Fibroblast of skin of right quadriceps (primary cell): ENCODE measurements around the gene CERT1.
"Not testable (repeated sequence)": the region's sequence is repeated elsewhere in the genome, so short reads cannot be mapped to it uniquely, and the experiment has no call there.

Experiments
- DNase-seq: peaks from one replicate; pipeline ENCODE4 v3.0.0-alpha.2; 2013

Gene CERT1

GRCh38 chr5:75340714-75341478, 170.5 kb downstream of the CERT1 start:
- DNase-seq: peak; percentile 37

DNA sequence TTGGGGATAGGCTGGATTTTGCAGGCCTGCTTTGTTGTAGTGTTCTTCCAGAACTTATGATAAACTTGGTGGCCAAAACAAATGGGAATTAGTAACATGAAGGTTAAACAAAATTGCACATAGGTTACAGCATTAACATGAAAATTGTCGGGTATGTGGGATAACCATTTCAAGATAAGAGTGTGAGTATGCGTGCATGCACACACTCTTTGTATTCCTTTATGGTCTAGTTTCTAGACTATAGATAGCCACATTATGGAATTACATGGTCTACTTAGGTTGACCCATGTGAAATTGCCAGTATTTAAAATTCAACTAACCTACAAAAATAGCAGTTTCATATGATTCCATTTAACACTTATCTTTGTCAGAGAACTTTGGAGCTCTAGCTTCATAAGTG, 173.0 kb downstream of the CERT1 start:
- DNase-seq: no peak

DNA sequence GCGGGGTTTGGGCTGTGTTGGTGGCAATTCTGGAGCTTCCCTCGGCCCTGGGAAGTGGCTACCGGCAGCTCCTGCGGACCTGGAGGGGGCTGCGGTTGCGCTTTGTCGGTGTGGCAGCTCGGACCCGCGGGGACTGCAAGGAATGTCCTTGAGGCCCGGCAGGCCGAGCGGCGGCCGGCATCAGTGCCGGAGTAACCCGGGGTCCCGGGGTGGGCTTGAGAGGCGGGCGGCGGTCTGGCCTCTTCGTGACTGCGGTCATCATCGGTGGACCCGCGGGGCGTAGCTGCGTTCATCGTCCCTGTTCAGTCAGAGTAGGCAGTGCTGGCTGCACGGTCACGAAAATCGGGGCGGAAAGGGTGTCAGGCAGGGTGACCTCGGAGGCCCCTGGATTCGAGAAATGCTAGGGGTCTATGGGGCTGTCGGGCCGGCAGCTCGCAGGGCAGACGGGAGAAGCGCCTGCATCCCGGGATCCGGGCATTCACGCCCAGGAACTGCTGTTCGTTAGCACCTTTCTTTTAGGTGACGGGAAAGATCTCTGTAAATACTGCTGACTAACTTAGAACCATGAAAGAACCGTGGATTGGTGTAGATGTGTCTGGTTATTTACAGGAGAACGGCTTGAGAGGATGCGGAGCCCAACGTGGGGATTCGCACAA, 173.9 kb downstream of the CERT1 start:
- no peak for DNase-seq

GRCh38 chr5:75336615-75337336, 174.7 kb downstream of the CERT1 start, which contains the start of gene HMGCR:
Gene HMGCR (plus strand): TSS chr5:75337220. CDS start chr5:75342606, 5,386 bp downstream.
- peak; percentile 99 for DNase-seq

DNA sequence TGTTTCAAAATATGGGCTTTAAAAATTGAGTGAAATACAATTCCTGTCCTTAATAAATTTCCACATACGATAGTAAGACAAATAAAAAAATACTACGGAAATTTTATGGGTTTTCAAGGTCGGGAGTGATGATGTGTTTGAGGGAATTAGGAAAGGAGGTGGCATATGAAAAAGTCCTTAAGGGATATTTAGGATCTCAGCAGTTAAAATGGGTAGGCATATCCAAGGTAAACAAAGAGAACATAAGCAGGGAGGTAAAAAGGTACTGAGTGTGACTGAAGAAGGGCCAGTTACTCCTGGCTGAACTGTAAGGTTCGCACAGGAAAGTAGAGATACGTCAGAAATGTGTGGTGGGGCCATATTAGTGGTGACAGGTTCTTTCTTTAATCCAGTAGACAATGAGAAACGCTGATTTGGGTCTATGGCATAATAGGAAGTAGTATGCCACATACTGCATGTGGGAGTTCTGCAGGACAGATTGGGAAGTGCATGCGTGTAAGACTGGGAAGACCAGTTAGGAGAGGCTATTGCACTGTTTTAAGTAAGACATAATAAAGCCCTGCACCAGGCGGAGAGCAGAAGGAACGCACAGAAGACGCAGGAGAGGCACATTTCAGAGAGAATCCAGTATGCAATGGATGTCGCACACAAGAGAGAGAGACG, 175.3 kb downstream of the CERT1 start:
- peak; percentile 80 for DNase-seq

GRCh38 chr5:75335486-75335885, 175.9 kb downstream of the CERT1 start:
- DNase-seq: no peak

DNA sequence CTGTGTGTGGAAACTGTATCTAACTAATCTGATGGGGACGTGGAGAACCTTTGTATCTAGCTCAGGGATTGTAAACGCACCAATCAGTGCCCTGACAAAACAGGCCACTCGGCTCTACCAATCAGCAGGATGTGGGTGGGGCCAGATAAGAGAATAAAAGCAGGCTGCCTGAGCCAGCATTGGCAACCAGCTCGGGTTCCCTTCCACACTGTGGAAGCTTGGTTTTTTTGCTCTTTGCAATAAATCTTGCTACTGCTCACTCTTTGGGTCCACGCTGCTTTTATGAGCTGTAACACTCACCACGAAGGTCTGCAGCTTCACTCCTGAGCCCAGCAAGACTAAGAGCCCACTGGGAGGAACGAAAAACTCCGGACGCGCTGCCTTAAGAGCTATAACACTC, 177.0 kb downstream of the CERT1 start:
- not testable (repeated sequence) for DNase-seq

GRCh38 chr5:75333759-75334158, 177.7 kb downstream of the CERT1 start:
- not testable (repeated sequence) for DNase-seq

DNA sequence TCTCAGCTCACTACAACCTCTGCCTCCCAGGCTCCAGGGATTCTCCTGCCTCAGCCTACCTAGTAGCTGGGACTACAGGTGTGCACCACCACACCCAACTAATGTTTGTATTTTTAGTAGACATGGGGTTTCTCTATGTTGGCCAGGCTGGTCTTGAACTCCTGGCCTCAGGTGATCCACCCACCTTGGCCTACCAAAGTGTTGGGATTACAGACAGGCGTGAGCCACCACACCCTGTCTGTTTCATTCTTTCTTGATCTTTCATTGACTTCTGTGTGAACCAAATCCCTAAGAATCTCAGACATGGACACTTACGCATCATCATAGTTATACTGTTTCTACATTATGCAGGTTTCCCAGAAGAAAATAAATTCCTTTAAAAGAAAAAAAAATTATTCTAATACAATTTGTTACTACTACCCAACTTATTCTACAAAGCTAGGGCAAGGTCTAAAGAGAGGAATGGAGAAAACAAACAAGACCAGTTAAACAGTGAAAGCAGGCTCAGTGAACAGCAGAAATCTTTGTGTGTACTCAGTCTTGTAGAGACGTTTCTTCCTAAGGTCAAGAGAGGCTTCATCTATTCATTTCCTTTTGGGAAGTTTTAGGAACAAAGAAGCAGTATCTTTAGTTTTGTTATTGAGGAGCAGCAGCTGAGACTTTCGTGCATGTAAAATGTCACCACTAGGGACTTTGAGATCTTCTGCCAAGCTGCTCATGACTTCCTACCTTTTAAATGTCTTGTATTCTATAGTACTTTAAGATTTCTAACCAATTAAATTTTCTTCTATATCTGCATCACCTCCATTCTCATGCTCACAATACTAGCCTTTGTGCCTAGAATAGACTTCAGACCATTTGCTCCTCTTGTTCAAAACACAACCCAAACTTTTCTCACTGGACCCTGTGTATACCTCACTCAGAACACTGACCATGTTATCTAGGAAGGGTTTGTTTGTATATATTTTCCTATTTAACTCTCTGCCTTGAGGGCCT, 180.0 kb downstream of the CERT1 start:
- no peak for DNase-seq

- DNase-seq: no peak
These were observed 181.0 kb downstream of the CERT1 start for GRCh38 chr5:75330404-75330803.
